Right atrium auricular region (tissue), 2 donors: ENCODE measurements around the gene TIMM22. TPM values are rescaled to one million over a fixed set of nuclear protein-coding genes. Genes with fewer than 3 reads are reported as not detected.
"Not testable (repeated sequence)": the region's sequence is repeated elsewhere in the genome, so short reads cannot be mapped to it uniquely, and the experiment has no call there.

Experiments
- DNase-seq: peaks from one replicate; pipeline ENCODE4 v3.0.0-alpha.2; 2019; ENCODE audit warnings: low spot score
- H3K27ac ChIP-seq, 2 donors: fragments of 200-600 bp; sonication (generic); 1 replicate in 1 of 2; 2 replicates in 1 of 2; pipeline ENCODE4 v1.5.1; 2016 to 2019
- H3K27me3 ChIP-seq, 2 donors: fragments of 200-600 bp; sonication (generic); one replicate each; pipeline versions ENCODE4 v1.5.1 to v1.6.0; 2017 to 2019
- H3K36me3 ChIP-seq: fragments of 200-600 bp; sonication (generic); one replicate; pipeline ENCODE4 v1.5.1; 2016
- H3K4me1 ChIP-seq, 2 donors: fragments of 200-600 bp; sonication (generic); one replicate each; pipeline versions ENCODE4 v1.5.1 to v1.6.0; 2017 to 2019
- H3K4me3 ChIP-seq, 2 donors: fragments of 200-600 bp; sonication (generic); 1 replicate in 1 of 2; 2 replicates in 1 of 2; pipeline ENCODE4 v1.5.1; 2017 to 2019; ENCODE audit warnings: mild to moderate bottlenecking in 1 of 2, moderate library complexity in 1 of 2
- H3K9me3 ChIP-seq, 2 donors: fragments of 200-600 bp; sonication (generic); one replicate each; pipeline ENCODE4 v1.5.1; 2019
- total RNA-seq, 2 donors: library from RNA; depleted of rRNA; stranded (reverse); fragments of >200 nt; gene quantifications; one replicate each; pipeline ENCODE4 v1.1.0, GENCODE V29; 2016
- TF ChIP-seq, protein P1 (sequence below), 2 donors: fragments of 200-600 bp; sonication (generic); IDR thresholded peaks; one replicate each; pipeline ENCODE4 v1.5.1; 2019; ENCODE audit warnings: antibody characterized with exemption in 2 of 2

The TIMM22 gene
- total RNA-seq, 2 donors from 2014 or later, result 14.8 to 15.4 TPM

DNA sequence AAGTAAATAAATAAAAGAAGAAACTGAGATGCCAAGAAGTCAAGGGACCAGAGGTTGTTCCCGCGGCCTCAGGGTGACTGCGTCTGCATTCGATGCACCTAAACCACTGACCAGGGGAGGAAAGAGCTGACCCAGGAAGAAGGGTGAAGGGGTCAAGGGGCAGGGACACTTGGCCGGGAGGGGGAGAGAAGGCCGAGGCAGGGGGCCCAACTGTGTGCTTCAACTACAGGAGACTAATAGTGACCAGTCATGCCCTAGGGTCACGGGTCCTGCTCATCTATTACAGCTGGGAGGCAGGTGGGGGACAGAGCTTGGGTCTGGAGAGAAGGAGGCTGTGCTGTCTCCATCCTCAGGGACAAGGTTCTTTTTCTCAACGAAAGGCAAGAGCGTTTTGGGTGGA, 44.8 kb downstream of the TIMM22 start:
- H3K27me3 ChIP-seq, result no peaks in the 10 kb centered on the region
- H3K4me1 ChIP-seq, result peaks cover 0 to 64% of the 10 kb centered on the region in 2 donors
- DNase-seq, result no peak
- no peaks in the 10 kb centered on the region for H3K36me3 ChIP-seq
- no peak overlapping the region for H3K4me3 ChIP-seq
- no peak overlapping the region for H3K27ac ChIP-seq
- no peaks in the 10 kb centered on the region for H3K9me3 ChIP-seq
- TF ChIP-seq, protein P1, sequence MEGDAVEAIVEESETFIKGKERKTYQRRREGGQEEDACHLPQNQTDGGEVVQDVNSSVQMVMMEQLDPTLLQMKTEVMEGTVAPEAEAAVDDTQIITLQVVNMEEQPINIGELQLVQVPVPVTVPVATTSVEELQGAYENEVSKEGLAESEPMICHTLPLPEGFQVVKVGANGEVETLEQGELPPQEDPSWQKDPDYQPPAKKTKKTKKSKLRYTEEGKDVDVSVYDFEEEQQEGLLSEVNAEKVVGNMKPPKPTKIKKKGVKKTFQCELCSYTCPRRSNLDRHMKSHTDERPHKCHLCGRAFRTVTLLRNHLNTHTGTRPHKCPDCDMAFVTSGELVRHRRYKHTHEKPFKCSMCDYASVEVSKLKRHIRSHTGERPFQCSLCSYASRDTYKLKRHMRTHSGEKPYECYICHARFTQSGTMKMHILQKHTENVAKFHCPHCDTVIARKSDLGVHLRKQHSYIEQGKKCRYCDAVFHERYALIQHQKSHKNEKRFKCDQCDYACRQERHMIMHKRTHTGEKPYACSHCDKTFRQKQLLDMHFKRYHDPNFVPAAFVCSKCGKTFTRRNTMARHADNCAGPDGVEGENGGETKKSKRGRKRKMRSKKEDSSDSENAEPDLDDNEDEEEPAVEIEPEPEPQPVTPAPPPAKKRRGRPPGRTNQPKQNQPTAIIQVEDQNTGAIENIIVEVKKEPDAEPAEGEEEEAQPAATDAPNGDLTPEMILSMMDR (IDR thresholded peaks at IDR 0.05), result no peak

DNA sequence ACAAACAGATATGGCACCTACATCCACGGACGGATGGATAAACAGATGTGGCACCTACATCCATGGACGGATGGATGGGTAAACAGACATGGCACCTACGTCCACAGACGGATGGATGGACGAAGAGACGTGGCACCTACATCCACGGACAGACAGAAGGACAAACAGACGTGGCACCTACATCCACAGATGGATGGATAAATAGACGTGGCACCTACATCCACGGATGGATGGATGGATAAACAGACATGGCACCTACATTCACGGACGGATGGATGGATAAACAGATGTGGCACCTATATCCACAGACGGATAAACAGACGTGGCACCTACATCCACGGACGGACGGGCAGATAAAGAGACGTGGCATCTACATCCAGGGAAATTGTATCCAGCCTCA, 45.6 kb downstream of the TIMM22 start:
- TF ChIP-seq, protein P1 (IDR thresholded peaks at IDR 0.05), result no peak
- Histone ChIP-seq H3K9me3 (no peaks in the 10 kb centered on the region), H3K27ac (no peak overlapping the region), H3K27me3 (no peaks in the 10 kb centered on the region), H3K36me3 (no peaks in the 10 kb centered on the region), H3K4me1 (peaks cover 0 to 71% of the 10 kb centered on the region in 2 donors), H3K4me3 (no peak overlapping the region)
- DNase-seq, result no peak

DNA sequence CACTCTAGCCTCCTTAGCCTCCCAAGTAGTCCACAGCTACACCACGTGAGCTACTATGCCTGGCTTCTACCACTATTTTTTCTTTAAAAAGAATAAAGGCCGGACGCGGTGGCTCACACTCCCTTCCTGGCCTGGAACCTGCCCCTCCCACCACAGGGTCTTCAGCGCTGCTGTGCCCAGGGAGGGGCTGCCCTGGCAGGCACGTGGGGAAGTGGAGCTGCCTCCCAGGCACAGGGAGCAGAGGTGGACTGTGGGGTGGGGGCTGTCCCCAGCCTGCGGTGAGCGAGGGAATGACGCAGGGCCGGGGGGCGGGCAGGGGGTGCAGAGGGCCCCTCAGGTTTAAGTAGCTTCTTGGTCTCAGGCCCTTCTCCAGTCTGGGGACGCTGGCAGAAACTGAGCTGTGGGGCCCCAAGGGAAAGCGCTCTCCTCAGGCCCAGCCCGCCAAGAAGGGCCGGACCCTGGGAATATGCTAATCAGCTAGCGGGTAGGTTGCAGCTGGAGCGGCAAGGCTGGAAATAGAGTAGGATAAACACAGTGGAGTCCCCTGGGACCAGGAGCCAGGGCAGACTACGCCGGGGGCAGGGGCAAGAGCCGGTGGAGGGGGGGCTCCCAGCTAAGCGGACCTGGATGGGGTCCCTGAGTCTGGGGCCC, 46.8 kb downstream of the TIMM22 start:
- Histone ChIP-seq H3K9me3 (no peaks in the 10 kb centered on the region), H3K27ac (peak overlapping the region; percentile 74), H3K36me3 (peaks cover 6% of the 10 kb centered on the region), H3K4me3 (peak overlapping the region in 1 of 2 donors; percentile 23), H3K27me3 (no peaks in the 10 kb centered on the region), H3K4me1 (peaks cover 0 to 78% of the 10 kb centered on the region in 2 donors)
- TF ChIP-seq, protein P1 (IDR thresholded peaks at IDR 0.05), result no peak
- peak; percentile 75 for DNase-seq

DNA sequence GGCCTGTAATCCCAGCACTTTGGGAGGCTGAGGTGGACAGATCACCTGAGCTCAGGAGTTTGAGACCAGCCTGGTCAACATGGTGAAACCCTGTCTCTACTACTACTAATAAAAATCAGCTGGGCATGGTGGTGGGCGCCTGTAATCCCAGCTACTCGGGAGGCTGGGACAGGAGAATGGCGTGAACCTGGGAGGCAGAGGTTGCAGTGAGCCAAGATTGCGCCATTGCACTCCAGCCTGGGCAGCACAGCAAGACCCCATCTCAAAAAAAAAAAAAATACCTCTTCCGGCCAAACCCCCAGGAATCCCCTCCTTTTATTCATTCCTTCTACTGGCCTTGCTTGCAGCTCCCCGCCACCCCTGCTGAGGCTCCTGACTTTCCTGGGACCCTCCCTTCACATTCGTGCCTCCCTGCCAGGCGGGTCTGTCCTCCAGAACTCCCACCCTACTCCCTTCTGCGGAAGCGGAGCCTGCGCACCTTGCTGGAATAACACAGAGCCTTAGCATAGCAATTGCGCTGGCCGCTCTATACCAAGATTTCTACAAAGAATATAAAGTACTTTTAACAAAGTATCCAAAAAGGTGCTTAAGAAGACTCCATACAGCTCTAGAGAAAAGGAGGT, 47.6 kb downstream of the TIMM22 start:
- peaks cover 14% of the 10 kb centered on the region for H3K36me3 ChIP-seq
- not testable (repeated sequence) for H3K9me3 ChIP-seq, H3K4me3 ChIP-seq, DNase-seq, H3K27me3 ChIP-seq
- peak overlapping the region; percentile 74 for H3K27ac ChIP-seq
- H3K4me1 ChIP-seq, result peaks cover 0 to 70% of the 10 kb centered on the region in 2 donors

DNA sequence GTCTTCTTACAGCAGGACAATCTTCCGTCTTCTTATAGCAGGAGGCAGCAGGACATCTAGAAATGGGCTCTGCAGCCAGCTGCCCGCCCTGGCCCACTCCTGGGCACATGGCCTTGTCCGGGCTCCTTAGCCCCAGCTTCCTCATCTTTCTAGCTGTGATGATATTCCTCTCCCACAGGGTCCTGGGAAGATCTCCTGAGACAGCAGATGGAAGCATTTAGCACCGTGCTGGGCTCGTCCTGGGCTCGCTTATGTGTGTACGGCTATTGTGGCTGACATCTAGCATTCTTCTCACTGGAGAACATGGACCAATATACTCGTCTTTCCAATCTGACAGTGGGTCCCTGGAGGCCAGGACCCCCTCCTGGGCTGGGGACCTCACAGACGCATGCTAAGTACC, 48.5 kb downstream of the TIMM22 start:
- H3K36me3 ChIP-seq, result peaks cover 24% of the 10 kb centered on the region
- H3K4me1 ChIP-seq, result peaks cover 0 to 61% of the 10 kb centered on the region in 2 donors

More for the DNA sequence above, 48.5 kb downstream of the TIMM22 start:
- DNase-seq, result no peak
- Histone ChIP-seq H3K4me3 (no peak overlapping the region), H3K27me3 (no peaks in the 10 kb centered on the region), H3K9me3 (no peaks in the 10 kb centered on the region), H3K27ac (peak overlapping the region in 1 of 2 donors; percentile 74)
- TF ChIP-seq, protein P1 (IDR thresholded peaks at IDR 0.05), result no peak
